DMS114 treated with DMSO at 0.1 percent for 48 hours (cell line): ENCODE data around the gene CMA1.
"Not testable (repeated sequence)": the region's sequence is repeated elsewhere in the genome, so short reads cannot be mapped to it uniquely, and the experiment has no call there.

Experiments used
- DNase-seq: peaks from one replicate; lab custom pipeline; 2025; ENCODE audit not compliant: unreplicated experiment; lab: John Stamatoyannopoulos, UW

The CMA1 gene

GRCh38 chr14:24470450-24470849, 37.6 kb downstream of the CMA1 start:
- not testable (repeated sequence) for DNase-seq

- no peak for DNase-seq
These were observed 42.3 kb downstream of the CMA1 start for GRCh38 chr14:24465805-24466204.

DNA sequence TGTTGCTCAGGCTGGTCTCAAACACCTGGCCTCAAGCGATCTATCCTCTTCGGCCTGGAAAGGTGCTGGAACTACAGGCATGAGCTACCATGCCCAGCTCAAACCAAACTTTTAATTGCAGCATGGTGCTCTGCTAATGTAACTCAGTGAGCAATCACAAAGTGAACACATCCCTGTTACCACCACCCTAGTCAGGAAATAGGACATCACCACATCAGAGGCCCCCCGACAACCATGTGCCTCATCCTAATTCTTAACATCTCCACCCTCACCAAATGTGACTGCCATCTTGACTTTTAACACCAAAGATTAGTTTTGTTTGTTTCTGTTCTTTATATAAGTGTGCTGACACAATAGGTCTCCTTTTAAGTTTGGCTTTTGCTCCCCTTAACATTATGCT, 42.7 kb downstream of the CMA1 start:
- DNase-seq: no peak

GRCh38 chr14:24463884-24464785, 43.9 kb downstream of the CMA1 start:
- DNase-seq: no peak

- DNase-seq: no peak
These were observed 44.8 kb downstream of the CMA1 start for GRCh38 chr14:24463017-24463883.

GRCh38 chr14:24461336-24461735, 46.7 kb downstream of the CMA1 start:
- no peak for DNase-seq

- DNase-seq: no peak
These were observed 48.7 kb downstream of the CMA1 start for GRCh38 chr14:24459331-24459730.

DNA sequence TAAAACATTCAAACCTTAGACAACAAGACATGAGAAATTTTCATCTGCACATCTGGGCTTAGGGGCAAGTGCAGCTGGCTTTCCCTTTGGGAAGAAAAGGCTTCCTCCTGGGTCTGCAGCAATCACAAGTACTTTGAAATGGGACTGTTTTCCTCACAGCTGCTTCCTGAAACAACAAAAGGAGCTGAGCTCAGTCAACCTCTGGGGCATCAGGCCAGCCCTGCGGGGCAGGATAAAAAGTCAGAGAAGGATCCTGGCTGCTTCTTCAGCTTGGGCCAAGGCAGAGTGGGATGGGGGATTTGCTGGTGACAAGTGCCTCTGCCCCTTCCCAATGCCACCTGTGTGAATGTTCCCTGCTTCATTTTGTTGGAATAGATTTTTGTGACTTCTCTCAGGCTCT, 49.3 kb downstream of the CMA1 start:
- DNase-seq: no peak

GRCh38 chr14:24456980-24457379, 51.1 kb downstream of the CMA1 start:
- DNase-seq: no peak
